Activated naive CD4-positive, alpha-beta T cell treated with anti-CD3 and anti-CD28 coated beads, Interleukin-2, amount 50 U/mL, for 16 hours (primary cell): ENCODE data around the gene TIMM22.

Experiments used
- DNase-seq: peaks from one replicate; pipeline ENCODE4 v3.0.0-alpha.2; 2020

Gene TIMM22

DNA sequence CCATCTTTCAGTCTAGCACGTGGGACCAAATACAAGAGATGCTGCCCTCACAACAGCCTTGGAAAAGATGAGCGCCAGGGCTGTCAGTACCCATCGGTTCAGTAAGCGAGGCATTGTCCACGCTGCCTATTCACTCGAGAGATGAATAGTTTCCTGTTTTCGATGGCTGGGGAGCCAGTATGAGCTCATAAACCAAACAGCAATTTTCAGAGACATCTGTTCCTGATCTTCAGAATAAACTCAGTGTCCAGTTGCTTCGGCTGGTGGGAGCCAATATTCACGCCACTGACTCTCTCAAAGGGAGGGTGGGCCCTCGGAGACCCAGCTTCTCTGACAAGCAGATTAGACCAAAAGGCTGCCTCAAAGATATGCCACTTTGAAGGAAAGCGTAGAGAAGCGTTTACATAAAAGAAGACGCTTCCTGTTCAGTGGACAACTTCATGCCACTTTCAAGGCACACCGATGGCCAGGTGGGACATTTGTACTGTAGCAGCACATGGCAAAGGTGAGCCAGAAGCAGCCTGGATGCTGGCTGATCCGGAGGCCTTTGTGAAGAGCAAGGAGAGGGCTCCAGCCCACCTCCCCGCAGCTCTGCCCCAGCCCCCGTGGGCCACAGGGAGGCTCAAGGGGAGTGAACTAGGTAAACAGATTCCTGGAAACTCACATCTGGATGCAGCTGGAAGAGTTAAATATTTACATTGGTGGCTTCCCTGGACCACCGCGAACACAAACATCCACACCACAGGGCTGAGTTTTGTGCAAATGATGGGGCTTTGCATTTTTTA lies 6.0 kb downstream of the TIMM22 start:
- no peak for DNase-seq

DNA sequence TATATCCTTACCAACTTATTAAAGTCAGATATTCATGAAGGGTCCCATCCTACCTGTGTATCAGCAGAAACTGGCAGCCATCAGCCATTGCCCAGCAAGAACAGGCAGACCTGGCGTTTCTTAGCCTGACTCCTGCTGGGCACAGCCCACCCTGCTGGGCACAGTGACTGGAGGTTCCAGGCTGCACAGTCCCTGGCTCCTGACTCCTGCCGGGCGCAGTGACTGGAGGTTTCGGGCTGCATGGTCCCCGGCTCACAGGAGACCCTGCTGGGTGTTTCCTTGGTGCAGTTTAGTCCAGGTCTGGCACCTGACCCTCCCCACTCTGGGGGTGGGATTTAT lies 6.7 kb downstream of the TIMM22 start:
- DNase-seq = no peak

DNA sequence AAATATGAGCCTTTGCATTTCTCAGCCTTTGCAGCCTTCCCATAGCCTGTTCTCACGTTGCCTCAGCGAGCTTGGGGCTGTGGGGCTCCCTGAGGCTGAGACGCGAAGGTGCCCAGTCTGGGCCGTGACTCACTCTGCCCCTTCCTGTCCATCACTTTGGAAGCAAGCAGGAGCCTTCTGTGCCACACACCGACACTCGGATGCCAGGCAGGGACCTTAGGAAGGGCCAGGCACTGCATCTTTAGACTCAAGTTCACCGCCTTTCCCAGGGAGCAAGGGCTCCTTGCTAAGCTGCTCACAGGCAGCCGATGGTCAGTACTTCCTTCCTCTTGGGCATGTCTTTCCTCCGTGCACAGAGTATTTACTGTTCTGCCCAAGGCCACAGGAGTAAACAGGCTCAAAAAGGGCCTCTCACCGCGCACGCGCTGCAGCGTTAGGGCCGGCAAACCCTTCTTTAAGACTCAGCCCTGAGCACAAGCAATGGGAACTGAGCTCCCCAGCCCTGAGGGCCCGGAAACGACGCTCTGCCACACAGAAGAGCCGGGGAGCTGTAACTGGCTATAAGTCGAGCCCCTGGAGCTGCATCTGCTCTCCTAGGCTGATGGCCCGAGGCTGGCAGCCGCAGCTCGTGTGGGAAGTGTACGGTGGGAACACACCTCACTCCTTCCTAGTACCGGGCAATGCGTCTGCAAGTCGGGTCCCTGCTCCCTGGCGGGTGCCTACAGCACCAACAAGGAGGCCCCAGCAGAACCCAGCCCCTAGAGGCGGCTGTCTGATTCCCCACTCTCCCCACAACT lies 7.2 kb downstream of the TIMM22 start:
- DNase-seq = no peak

DNA sequence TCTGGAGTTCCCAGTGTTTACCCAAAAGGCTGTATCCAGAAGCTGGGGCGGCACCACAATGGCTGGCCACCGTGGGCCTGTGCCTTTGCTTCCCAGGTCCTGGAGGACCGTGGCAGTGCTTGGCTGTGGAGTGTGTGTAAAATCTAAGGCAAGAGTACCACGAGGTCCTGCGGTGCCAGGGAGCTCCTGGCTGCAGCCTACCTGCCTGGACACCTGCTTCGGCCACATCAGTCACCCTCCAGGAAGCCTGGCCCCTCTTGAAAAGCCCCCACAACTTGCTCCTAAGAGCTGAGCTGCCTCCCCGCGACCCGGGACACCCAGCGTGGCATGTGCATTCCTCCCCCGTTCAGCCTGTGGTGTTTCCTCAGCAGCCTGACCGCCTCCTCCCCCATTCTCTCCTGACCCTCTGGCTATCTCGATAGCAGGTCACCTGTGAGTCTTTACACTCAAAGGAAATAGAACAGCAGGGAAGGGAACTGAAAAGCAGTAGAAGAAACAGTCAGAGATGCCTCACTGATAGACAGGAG lies 7.9 kb downstream of the TIMM22 start:
- no peak for DNase-seq

DNA sequence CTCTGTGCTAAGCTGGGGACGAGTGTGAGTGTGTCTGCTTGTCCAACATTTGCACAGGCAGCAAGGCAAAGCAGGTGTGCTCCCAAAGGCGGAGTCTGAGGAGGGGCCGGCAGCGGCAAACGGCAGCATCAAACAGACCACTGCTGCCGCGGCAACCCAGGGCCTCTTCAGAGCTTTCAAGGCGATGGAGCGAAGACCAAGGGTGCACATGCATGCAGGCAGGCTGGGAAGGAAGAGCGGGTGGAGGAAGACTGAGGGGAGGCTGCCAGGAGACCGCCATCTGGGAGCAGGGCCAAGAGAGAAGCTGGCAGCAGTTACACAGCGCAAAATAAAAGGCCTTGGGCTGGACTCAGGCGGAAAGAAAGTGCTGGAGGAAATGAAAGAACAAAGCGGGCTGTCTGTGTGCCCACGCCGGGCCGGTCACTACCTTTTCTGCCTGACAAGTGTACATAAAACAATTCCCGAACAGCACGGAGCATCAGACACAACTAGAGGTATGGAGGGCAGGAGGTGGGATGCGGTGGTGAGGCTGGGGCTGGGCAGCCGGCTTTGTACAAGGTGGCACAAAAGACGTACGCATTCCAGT lies 8.5 kb downstream of the TIMM22 start:
- DNase-seq = no peak

DNA sequence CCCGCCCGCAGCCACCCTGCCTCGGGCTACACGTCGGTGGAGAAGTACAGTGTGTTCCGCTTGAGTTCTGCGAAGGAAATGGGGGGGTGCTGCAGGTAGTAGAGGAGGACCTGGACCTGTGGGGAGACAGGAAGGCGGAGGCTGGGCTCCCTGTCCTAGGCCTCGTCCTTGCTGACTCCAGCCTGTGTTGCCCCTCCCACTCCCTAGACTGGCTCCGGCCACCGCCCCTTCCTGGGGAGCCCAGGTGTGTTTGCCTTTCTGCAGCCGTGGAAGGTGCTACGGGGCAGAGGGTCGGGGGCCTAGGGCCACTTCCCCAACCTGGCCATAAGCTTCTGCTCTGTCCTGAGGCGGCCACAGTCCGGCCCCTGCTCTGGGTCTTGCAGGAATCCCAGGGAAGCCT lies 9.1 kb downstream of the TIMM22 start:
- no peak for DNase-seq

DNA sequence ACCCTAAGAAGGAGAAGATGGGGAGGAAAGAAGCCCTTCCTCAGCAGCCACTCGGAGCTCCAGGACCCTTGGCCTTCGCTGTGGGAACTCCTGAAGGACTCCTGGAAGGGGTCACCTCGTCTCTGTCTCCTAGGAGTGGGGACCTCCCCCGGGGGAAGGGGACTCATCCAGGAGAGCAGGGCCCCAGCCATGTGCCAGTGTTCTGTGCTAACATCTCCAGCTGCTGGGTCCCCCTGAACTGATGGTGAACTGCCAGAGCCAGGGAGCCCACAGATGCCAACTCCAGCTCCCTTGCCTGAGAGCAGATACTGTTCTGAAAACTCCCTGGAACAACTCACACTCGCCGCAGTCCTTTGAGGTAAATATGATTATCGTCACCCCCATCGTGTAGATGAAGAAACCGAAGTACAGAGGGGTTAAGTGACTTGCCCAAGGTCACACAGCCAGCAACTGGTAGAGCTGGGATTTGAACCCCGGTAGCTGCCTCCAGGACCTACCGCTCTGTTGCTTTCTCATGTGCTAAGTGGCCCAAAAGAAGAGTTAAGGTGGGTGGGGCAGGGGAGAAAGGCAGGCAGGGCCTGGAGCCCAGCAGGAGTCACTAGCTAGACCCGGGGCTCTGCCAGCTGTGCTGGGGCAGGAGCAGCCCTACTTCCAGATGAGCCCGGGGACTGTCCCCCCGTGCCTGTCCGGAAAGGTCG lies 10.5 kb downstream of the TIMM22 start:
- DNase-seq = no peak

DNA sequence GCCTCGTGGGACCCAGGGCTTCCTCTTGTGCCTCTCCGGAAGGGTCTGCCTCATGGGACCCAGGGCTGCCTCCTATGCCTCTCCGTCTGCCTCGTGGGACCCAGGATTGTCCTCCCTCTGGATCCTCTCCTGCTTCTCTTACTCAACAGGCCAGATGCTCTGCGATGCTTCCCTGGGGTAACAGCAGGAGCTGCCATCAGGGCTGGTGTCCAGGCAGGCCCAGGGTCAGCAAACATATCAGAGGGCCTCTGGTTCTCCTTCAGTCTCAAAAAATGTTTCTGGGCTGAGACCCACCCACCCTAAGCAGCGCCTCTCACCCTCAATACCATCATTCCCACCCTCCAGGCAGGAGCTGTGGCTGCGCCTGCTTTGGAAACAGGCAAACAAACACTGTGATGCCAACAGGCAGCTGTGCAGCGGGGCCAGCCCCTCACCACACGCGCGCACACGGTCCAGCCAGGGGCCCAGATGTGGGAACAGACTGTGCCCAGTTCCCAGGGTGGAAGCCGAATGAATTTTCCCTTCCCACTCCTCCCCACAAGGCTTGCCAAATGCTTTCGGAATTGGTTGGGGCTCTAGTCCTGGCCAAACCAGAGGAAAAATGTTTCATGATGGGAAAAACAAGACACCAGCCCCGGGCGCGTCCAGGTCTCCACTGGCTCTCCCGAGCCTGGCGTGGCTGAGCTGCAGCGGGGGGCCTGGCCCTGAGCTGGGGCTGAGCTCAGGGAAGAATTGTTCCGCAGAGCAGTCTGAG lies 11.3 kb downstream of the TIMM22 start:
- no peak for DNase-seq

DNA sequence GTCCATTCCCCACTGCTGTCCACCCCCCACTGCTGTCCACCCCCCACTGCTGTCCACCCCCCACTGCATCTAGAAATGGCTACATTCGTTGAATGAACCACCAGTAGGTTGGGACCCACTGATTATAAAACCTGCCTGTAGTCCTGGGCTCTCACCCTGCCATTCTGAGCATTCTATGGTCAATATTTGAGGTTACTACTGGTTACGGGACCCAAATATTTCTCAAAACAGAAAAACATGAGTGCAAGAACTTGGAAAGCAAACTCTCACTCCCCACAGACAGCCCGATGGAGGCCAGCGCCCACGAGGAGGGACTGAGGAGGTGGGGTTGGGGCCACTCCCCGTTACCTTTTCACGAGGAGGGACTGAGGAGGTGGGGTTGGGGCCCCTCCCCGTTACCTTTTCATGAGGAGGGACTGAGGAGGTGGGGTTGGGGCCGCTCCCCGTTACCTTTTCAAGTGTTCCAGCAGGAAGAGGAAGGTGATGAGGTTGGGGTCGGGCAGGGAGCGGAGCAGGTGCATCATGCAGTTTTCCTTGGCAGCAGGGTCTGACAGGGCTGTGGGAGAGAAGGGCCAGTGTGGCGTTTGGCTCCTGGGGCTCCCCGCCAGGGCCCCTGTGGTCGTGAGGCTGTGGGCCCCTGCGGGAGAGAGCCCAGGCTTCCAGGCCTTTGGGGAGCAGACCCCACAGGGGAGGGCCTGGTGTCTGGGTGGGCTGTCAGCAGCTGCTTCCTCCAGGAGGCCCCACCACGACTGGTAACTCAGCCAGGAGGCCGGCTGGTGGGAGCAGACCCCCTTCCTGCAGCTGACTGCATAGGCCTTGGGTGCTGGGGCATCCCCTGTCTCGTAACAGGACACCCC lies 12.5 kb downstream of the TIMM22 start:
- peak; percentile 6 for DNase-seq

DNA sequence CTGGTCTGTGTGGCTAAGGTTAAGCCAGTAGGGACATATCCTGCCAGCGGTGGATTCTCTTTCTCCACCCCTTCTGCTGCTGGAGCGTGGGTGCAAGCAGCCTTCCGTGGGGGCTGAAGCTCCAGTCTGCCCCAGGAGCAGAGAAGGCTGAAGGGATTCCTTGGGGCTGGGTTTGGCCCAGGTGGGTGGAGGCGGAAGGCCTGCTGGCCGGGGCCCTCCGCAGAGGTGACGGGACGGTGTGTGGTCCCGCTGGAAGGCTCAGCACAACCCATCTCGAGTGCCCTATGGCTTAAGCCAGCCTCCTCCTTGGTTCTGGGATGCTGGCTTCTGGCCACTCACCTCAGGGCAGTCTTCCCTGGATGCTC lies 13.1 kb downstream of the TIMM22 start:
- DNase-seq = no peak

DNA sequence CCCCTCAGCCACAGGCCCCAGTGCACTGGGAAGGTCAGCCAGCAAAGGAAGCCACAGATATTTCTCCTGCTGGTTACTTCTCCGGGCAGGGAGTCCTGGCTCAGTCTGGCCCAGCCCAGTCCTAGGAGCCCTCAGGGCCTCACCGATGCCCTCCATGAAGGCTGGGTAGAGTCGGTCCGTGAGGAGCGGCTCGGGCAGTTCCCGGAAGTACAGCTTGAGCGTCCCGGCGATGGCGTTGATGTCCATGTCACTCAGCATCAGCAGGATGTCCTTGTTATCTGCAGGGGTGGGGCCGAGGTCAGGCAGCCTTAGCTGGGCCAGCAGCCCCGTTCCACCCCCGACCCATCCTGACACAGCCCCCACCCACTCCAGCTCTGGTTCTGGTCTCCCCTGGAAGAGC lies 13.7 kb downstream of the TIMM22 start:
- DNase-seq = no peak

DNA sequence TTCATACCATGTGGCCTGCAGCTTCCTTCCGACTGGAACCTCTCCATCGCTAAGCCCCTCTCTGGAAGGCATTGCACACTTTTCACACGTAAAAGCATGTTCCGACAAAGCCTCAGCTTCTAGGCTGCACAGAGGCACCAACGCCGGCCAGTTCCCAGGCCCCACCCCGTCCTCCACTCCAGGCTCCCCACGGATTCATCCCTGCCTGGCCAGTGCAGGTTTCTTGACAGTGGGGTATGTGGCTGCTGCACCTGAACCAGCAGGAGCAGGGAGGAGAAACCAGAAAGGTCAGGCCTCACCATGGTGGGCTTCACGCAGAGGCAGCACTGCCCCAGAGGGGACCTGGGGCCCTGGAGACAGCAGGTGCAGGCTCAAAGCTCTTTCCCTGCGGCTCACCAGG lies 14.2 kb downstream of the TIMM22 start:
- no peak for DNase-seq

DNA sequence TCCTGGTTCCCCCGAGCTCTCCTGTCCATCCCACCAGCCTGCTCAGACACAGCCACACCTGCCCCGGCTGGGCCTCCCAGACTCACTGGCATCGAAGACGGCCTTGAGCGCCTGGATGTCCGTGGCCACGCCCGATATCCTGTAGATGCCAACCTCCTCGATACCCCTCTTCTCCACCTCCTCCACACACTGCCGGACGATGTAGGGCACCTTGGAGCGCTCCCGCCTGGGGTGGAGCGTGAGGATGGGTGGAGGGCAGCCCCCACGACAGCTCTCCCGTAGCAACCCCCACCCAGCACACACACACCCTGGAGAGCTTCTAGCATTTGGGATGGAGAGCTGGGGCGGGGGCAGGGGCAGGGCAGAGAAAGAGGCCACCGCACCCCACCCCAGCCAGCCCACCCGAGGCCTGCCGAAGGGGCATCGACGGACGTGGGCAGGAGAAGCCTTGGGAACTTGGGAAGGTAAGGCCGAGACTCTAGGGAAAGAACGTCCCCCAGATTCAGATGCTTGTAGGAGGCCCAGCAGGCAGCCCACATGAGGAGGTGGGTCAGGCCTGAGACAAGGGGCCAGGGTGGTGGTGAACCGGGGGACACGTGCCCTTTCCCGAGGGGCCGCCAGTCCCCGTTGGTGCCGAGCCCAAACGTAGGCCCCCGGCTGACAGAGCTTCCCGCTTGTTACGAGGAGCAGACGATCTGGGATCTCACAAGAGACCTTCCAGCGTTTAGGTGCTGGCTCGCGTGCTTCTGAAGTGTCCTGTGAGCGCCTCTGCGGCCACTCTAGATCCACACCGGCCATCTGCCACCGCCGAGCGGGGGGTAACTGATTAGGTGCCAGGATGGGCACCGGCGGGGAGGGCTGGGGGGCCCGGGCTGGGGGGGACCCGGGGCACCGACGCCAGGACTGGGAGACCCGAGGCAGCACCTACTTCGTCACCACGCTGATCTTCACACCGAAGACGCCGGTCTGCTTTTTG lies 15.1 kb downstream of the TIMM22 start:
- no peak for DNase-seq

DNA sequence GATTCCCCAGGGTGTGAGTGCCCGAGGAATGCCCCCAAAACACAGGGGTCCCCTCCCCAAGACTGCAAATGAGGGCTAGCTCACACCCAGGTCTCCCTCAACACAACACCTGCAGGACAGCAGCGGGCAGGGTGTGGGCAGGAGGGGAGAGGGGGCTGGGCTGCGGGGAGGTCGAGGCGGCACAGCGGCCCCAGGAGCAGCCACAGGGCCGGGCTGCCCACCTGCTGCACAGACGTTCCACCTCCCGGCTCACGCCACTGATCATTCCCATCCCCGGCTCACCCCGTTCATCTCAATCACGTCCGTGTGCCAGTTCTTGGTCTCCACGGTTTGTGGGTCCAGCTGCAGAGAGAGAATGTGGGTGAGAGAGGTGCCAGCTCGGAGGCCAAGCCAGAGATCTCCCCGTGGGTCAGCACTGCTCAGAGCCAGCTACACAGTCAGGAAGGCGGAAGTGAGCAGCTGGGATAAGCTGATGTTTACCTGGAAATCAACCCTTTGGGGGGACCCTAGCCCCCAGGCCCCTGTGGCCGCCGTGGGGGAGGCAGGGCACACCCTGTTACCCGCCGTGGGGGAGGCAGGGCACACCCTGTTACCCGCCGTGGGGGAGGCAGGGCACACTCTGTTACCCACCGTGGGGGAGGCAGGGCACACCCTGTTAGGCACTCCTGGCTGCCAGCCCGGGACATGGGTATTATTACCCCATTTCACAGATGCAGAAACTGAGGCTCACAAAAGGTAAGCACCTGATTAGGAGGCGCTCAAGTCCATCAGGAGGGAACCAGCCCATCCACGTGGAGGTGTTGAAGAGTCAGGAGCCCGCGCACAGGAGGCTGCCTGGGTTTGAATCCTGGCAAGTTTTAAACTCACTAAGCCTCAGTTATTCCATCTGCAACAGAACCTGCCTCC lies 16.1 kb downstream of the TIMM22 start:
- DNase-seq = no peak

DNA sequence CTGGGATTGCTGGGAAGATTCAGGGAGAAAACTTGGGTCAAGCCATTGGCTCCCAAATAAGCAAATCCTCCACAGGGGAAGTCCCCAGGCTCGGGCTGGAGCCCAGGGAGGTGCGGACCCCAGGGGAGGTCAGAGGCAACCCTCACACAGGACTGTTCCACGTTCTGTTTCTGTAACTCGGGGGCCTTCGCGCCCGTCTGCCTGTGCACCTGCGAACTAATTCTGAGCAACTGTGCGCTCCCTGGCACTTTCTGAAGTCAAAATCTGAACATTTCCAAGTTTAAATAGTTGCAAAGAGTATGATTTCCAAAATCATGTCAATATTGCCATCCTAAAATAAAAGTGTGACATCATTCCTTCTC lies 16.8 kb downstream of the TIMM22 start:
- DNase-seq = no peak

DNA sequence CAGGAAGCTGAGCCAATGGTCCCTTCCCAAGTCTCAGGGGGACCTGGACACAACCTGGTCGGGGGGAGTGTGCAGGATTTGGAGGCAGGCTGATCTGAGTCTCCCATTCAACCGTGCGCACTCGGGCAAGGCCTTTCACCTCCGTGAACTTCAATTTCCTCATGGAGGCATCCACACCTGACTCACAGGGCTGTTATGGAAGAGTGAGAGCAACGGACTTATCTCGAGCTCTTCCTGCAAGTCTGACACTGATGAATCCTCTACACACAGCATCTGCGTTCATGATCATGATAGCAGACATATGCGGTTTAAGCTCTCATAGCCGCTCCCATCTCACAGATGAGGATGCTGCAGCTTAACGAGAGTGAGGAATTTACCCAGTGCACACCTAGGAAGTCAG lies 21.6 kb downstream of the TIMM22 start:
- no peak for DNase-seq

DNA sequence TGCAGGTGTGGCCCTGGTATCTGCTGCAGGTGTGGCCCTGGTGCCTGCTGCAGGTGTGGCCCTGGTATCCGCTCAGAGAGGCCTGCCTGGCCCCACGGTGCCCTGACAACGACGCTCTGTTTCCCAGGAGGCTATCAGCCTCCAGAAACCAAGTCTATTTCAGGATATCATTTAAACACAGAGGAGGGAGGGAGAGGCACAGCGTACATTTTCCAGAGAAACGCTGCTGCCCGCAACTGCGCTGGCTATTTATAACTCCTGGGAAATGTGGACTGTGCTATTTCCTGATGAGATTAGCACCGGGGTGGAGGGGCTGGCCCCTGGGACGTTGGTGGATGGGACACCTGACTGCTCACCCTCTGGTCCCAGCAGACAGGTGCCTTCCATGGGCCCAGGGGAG lies 22.5 kb downstream of the TIMM22 start:
- DNase-seq = no peak

DNA sequence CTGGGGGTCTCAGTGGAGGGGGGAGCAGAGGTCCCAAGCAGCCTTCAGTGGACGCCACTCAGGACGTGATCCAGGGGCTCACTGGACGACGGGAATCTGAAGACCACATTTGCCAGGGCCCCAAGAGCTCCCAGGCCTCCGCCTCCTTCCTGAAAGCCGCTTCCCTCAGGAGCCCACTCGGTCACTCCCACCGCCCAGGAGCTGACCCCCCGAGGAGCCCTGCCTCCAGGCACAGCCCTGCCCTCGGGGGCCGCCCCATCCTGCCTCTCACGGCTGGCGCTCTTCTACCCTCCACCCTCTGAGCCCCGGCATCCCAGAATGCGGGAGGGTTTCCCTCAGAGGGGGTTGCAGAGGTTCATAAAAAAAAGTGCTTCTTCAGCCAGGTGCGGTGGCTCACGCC lies 24.2 kb downstream of the TIMM22 start:
- no peak for DNase-seq

DNA sequence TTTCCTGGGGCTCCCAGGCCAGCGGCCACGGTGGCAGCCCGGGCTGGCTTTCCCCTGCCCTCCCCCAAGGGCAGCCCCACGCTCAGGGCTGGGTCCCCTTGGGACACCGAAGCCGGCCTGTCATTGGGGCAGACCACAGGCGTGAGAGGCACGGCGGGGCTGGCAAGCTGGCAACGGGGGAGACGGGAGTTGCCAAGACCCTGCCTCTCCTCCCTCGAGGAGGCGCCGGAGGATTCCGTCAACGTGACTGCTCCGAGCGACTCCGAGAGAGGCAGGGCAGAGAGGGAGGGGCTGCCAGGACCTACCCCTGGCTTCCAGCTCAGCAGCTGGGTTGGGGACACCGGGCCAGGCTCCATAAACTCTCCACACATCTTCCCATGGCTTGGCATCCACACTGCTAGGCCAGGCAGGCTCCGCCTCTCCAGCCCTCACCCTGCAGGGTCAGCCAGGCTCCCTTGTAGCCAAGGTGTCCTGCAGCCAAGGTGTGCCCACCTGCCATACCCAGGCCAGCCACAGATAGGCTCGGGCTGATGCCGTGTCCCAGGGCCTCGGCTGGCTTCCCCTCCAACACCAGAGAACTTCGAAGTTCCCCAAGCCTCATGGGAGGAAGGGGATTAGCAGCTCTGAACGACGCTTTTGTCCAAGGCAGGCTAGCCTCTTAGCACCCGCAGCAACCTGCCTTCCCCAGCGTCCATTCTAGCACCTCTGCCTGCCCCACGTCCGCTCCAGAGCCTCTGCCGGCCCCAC lies 25.5 kb downstream of the TIMM22 start:
- DNase-seq = no peak
